RKO (cell line): Measurements from ENCODE around the gene ANKRD65.
"Not testable (repeated sequence)": the region's sequence is repeated elsewhere in the genome, so short reads cannot be mapped to it uniquely, and the experiment has no call there.

ENCODE experiments used
- DNase-seq: peaks from one replicate; pipeline ENCODE4 v3.0.0-alpha.2; 2016; ENCODE audit warnings: low spot score

ANKRD65 gene

DNA sequence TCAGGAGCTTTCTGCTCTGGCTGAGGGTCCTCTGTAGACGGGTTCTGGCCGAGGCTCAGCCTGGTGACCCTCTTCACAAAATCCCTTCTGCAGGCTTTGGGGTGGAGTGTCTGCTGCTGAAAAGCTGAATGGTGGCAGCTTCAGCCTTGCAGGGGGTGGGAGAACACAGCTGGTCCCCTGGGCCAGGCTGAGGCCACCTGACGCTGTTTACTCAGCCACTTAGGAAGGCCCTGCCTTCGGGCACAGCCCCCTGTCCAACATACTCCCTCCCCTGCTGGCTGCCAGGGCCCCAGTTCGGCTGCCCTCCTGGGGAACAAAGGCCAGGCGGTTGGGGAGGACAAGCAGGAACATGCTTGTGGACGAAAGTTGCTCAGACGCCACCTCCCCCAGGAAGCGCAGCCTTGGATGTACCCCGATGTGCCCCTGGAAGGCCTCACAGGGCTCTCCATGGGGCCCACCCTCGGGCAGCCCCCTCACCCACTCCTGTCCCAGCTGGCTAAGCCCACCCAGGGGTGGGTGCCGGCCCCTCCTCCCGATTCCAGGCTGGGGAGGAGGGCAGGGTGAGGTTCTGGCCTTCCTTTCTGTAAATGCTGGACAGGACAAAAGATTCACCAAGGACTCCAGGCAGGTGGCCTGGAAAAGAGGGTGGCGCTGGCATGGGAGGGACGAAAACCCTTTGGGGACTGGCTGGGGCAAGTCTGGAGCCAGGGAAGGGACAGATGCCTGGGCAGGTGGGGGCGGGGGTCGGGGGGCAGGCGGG, at the start of gene ANKRD65:
TSS of gene ANKRD65 (minus strand) at position 130 of the 760 bp plus-strand sequence. CDS start 271 bp downstream, outside the sequence.
- no peak for DNase-seq

DNA sequence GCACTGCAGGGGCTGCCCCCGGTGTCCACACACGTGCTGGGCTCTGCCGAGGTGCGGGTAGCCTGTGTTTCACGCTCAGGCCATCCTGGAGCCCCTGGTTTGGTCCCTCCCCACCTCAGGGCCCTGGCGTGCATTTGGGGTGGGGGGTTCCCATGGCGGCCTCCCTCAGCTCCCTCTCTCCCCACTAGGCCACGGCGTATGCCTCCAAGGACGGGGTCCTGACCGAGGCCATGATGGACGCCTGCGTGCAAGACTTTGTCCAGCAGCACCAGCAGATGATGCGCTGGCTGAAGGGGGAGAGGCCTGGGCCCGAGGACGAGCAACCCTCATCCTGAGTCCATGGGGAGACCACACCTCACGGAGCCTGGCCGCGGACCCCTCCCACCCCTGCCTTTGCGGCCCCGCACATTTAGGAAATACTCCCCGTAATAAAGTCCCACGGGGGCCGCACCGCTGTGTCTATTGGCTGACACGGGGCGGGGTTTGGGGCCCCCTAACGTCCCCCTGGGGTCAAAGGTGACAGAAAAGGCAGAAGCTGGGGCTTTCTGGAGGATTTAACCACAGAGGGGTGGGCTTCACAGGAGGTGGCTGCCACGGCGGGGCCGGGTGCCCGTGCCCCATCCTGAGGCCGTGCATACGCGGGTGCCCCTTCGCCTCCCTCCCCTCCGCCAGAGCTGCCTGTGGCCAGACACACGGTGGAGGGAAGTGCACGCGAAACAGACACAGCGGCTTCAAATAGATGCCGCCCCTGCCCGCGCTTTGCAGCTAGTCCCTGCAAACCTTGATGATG, 47.3 kb upstream of the ANKRD65 start:
- DNase-seq: not testable (repeated sequence)

DNA sequence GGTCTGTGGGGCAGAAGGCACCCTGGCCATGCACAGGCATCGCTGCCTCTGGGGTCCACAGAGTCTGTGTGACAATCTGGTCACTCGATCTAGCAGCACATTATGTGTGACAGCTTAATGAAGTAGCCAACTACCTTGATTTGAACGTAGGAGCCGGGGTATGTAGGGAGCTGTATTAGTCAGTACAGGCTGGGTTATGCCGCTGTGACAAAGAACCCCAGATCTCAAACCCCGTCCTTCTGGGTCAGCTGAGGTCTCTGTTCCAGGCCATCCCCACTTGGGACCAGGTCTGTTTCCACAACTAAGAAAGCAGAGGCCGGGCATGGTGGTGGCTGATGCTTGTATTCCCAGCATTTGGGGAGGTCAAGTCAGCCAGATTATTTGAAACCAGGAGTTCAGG, 42.2 kb upstream of the ANKRD65 start:
- DNase-seq: no peak

DNA sequence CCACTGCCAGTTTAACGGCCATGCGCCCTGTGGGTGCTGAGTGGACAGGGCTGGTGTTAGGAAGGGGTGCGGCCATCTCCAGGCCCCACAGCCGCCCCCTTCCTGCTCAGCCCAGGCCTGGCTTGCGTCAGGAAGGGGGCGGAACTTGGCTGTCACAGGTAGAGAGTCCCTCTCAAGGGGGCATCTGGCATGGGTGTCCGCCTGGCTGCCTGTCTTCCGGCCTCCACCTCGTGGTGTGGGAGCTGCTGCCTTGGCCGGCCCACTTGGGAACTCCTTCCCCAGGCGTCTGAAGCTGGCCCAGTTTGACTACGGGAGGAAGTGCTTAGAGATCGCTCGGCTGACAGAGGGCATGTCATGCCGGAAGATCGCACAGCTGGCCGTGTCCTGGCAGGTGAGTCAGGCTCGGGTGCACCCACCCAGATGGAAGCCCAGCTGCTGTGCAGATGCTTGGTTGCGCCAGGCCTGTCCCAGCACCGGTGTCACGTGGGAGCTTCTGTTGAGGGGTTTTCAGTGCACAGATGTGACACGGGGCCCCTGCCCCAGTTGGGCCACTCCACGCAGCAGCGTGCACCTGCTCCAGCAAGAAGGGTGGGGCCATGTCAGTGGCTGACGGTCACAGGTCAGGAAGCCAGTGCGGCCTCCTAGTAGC, 41.4 kb upstream of the ANKRD65 start:
- DNase-seq: peak; percentile 32

DNA sequence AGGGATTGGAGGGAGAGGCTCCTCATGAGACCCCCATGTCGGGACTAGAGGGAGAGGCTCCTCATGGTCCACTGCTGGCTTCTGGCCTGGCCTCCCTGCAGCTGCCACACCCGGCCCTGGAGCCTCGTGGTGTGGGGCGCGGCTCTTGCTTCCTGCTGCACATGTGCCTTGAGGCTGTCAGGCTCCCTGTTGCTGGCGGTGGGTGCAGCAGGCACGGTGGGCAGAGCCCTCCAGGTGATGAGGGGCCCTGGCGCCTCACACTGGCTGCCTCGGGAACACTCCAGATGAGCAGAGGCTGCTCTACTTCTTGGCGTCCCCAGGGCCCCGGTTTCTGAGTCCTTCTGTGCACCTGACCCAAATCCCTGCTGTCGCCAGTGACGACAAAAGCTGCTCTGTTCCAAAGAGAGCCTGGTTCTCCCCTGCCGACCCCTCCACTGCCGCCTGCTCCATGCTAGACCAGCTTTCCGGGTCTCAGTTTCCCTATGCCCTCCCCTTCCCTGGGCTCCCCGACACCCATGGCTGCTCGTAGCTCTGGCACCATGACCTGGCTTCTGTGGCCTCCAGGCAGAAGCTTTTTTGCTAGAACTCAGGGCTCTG, 40.7 kb upstream of the ANKRD65 start:
- no peak for DNase-seq

DNA sequence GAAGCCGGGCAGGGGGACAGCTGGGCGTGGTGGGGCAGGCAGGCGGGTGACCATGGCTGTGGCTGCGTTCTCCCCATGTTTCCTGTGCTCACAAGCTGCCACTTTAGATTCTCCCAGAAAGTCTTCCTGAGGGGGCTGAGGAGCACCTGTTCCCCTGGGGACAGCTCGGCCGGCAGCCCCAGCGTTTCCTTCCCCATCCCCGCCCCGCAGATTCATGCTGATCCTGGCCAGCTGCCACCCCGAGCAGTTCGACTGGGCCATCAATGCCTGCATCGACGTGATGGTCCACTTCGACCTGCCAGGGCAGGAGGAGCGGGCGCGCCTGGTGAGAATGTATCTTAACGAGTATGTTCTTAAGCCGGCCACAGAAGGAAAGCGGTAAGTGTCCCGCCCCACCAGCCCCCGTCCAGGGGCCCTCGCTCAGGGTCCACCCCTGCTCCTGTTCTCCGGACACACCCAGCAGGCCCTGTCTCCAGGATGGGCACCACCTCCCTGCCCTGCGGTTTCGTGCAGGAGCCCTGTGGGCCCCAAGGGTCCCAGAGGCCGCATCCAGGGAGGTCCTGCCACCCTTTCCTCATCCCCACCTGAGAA, 39.6 kb upstream of the ANKRD65 start:
- DNase-seq: no peak

DNA sequence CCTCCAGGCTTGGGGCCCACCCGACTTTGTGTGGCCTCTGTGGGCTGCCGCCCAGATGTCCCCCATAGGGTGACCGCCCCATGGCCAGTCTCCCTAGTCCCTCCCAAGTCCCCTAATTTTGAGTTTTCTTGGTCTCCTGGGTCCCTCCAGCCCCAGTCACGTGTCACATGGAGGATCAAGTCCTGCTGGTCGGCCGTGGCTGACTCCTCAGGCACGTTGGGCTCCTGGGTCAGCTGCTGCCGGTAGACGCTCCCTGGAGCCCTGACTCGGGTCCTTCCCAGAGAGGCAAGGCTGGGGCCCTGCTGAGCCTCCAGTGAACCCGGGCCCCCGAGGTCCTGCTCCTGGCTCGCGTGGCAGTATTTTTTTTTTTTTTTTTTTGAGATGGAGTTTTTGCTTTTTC, 38.6 kb upstream of the ANKRD65 start:
- not testable (repeated sequence) for DNase-seq

DNA sequence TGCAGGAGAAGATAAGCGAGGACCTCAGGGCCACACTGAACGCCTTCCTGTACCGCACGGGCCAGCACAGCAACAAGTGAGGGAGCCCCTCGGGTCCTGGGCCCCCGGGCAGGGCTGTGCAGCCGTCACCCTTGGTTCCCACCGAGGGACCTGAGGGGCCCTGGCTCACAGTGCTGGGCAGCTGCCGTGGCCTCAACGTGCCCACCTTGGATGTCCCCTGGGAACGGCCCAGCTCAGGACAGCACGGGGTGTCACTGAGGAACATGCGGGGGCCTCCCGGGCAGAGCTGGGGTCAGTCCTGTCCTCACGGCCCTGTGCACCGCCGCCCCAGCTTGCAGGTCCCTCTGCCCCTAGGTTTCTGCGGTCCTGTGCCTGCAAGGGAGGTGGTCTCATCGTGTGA, 38.1 kb upstream of the ANKRD65 start:
- not testable (repeated sequence) for DNase-seq

DNA sequence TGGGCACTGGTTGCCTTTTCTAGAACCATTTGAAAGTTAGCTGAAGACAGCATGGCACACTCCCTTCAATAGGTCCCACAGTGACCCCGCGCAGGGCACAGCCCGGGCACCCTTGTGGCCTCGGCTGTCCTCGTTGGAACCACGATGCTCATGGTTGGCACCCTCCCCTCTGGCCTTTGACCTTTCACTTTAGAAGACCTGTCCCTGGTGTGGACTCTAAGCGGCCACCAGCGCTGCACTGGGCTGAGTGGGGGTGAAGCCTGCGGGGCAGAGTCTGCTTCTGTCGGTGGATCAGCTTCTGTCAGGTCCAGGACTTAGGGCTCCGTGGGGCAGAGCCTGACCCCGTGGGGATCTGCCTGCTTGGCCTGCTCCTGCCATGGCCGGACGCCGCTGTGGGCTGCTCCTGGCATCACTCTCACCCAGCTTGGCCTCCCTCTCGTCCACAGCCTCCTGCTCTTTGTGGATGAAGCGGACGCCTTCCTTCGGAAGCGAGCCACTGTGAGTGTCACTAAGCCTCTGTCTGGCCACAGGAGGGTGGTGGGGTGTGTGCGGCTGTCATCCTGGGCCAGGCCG, 35.7 kb upstream of the ANKRD65 start:
- not testable (repeated sequence) for DNase-seq

DNA sequence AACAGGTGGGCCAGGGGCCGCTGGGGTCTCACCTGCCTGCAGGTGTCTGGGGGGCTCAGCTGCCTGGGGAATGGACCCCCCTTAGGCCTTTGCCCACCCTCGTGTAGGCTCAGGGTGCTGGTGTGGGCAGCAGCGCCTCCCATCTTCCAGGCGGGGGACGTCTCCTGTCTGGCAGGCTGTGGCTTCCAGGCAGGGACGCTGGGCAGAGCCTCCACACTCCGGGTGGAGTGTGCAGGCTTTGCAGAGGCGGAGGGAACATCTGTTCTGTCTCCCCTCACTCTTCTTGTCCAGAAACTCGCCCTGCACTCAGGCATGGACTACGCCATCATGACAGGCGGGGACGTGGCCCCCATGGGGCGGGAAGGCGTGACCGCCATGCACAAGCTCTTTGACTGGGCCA, 34.9 kb upstream of the ANKRD65 start:
- not testable (repeated sequence) for DNase-seq

DNA sequence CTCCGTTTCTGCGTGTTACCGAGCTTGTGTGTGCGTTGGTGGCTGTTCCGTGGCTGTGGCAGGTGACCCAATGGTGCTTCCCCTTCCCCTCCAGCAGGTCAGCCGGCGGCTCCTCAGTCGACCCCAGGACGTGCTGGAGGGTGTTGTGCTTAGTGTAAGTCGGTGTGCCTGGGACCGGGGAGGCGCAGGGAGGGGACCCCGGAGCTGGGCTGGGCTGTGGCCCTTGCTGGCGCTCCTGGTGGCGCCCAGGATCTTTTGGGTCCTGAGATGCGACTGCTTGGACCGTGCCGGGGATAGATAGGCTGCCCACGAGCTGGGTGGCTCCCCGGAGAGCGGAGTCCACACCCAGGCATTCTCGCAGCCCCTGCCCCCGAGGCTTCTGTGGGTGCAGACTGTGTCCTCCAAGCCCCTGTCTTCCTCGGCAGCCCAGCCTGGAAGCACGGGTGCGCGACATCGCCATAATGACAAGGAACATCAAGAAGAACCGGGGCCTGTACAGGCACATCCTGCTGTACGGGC, 34.3 kb upstream of the ANKRD65 start:
- DNase-seq: no peak

DNA sequence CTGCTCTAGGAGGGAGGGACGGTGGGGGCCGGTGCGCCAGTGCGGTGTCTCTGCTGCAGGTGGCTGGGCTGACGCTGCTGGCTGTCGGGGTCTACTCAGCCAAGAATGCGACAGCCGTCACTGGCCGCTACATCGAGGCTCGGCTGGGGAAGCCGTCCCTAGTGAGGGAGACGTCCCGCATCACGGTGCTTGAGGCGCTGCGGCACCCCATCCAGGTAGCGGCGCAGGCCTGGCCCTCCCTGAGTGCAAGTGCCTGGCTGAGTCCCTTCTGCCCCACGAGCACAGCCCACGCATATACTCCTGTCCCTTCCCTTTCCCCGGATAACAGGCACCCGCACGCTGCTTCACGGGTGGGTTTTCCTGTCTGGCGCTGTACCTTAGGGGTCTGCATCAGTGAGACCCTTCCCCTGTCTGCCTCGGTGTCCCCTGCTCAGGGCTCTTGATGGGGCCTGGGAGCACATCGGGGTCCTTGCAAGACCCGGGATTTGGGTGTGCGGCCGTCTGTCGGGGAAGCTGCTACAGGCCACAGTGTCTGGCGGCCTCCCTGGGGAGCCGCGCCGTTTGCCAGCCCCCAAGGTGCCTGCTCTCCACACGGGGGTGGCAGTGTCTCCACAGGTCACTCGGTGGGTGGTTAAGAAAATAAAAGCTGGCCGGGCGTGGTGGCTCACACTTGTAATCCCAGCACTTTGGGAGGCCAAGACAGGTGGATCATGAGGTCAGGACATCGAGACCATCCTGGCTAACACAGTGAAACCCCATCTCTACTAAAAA, 33.4 kb upstream of the ANKRD65 start:
- DNase-seq: not testable (repeated sequence)

DNA sequence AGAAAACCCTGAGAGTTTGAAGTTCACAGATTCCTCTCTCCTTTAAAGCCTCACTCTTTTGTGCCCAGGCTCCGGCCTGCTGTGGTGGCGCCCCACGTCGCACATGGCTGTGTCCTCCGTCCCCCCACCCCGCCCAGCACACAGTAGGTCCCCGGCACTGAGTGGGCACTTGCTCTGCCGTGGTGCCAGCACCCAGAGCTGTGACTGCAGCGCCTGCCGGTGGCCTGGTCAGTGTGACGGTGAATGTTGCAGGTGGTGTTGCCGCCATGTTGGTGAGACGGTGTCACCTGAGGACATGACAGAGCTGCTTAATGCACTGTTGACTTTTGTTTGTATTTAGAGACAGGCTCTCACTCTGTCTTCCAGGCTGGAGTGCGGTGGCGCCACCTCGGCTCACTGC, 31.8 kb upstream of the ANKRD65 start:
- no peak for DNase-seq

DNA sequence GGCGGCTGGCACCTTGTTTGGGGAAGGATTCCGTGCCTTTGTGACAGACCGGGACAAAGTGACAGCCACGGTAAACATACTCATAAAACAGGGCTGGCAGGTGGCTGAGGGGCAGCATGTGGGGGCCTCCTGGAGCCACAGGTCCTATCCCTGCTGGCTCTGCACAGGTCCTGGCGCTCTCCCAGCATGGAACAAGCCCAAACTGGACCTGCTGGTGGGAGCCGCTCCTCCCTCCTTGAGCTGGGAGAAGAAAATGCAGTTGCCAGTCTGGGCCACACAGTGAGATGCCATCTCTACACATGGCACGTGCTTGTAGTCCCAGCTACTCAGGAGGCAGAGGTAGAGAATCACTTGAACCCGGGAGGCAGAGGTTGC, 31.3 kb upstream of the ANKRD65 start:
- DNase-seq: not testable (repeated sequence)

DNA sequence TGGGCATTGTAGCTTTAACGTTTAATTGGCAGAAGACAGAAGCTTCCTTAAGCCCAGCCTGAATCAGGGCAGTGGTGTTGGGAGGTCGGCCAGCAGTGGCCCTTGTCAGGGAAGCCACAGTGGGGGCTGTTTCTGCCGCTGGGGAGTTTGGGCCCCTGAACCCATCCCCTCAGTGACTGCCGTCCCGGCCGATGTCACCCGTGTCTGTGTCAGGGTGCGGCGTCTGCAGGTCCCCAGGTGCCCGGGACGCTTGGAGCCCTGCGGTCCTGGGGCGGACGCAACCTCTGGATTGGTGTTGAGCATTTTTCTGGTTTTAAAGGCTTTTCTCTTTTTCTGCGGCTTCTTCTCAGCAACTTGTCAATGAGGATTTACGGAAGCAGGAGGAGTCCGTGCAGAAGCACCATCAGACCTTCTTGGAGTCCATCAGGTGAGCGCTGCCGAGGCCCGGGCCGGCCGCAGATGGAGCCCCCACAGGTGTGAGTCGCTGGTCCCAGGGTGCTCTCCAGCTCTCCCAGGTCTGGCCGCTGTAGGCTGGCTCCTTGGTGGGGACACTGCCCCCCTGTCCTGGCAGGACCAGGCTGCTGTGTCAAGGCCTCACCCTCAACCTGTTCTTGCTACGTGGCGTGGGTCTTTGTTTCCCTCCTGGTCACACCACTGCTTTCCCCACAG, 30.8 kb upstream of the ANKRD65 start:
- no peak for DNase-seq

DNA sequence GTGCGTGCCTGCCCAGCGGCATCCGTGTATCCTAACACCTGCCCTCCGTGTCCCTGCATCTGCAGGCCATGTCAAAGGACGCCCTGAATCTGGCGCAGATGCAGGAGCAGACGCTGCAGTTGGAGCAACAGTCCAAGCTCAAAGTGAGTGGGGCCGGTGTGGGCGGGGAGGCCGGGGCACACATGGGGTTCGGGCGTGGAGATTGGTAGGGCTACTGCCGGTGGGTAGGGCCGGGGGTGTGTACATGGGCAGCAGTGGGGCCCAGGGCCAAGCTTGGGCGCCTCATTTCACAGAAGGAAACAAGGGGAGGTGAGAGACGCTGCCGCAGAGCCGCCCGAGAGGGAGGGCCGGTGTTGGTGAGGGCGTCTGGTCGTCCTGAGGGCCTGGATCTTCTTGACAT, 29.5 kb upstream of the ANKRD65 start:
- not testable (repeated sequence) for DNase-seq

DNA sequence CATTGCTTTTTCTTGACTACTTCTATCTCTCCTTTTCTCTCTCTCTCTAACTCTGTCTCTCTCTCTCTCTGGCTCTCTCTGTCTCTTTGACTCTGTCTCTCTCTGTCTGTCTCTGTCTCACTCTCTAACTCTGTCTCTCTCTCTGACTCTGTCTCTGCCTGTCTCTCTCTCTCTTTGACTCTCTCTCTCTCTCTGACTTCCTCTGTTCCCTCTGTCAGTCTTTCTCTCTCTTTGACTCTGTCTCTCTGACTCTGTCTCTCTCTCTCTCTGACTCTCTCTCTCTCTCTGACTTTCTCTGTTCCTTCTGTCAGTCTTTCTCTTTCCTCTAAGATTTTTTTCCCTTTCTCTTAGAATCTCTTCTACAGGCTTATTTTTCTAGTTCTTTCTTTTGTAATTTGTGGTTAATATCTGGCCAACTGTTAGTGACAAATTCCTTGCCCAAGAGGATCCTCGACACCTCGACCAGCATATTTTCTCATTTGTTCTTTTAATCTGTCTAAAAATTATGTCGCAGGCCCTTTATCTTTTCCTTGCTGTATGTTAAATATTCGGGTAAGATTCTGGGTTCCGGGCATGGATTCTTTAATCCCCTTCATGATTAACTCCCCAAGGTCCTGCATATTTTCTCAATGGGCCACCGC, 28.1 kb upstream of the ANKRD65 start, which contains the start of gene ATAD3C:
TSS of gene ATAD3C (plus strand) at position 591 of the 641 bp plus-strand sequence. CDS start 995 bp downstream, outside the sequence.
- DNase-seq: no peak

DNA sequence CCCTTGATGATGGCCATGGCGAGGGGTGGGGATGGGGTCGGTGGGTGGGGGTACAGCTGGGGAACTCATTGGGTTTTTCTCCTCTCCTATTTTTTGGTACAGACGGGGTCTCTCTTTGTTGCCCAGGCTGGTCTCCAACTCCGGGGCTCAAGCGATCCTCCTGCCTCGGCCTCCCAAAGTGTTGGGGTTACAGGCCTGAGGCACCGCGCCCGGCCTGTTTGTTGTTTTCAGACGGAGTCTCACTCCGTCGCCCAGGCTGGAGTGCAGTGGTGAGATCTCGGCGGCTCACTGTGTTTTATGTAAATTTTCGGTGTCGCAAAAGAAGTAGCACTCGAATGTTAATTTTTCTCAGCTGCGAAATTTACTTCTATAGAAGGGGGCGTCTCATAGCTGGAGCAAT, 25.6 kb upstream of the ANKRD65 start:
- not testable (repeated sequence) for DNase-seq

DNA sequence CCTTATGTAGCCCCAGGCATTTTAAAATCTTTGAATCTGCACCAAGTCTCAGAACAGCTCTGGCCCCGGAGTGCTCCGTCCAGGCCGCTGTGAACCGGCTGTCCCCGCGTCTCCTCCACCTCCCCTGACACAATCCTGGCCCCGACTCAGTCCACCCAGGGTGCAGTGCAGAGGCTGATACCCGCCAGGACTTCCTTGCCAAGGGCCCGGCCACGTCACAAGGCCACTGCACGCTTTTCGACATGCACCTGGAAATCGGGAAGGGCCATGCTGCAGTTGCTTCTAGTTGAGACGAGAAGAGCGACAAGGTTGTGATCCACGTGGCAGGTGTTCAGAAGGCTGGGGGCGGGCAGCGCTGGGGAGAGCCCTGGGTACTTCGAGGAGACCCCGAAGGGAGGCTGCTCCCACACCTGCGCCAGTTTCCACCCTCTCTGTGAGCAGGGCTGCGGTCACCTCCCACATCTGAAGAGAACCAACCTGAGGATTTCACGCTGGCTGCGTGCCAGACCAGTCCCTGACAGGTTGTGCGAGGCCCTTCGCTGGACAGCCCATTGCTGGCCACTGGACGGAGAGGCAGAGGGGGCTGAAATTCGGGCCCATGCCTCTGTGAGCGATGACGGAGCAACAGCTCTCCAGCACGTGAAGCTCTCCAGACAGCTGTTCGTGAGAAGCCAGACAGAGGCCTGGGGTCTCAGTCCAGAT, 21.1 kb upstream of the ANKRD65 start:
- no peak for DNase-seq
